ENCODE data around the gene MTMR4.
A peak's percentile ranks its signal among the peaks of the same experiment; 100 is the strongest.
"Not testable (repeated sequence)": the region's sequence is repeated elsewhere in the genome, so short reads cannot be mapped to it uniquely, and the experiment has no call there.

Gene MTMR4

GRCh38 chr17:58491510-58492045, 22.9 kb downstream of the MTMR4 start:
- no peak for TF ChIP-seq ZNF274 (IDR thresholded peaks at IDR 0.05; ENCODE audit: low read depth, low read length)

GRCh38 chr17:58488428-58488890, 26.0 kb downstream of the MTMR4 start:
- H3K4me3 ChIP-seq (ENCODE audit: low read length), result no peak overlapping the region
- no peak for TF ChIP-seq ZNF274 (IDR thresholded peaks at IDR 0.05; ENCODE audit: low read depth, low read length)

More at GRCh38 chr17:58491510-58492045, 22.9 kb downstream of the MTMR4 start:
- no peak overlapping the region for H3K4me3 ChIP-seq (ENCODE audit: low read length)

GRCh38 chr17:58487589-58488427, 26.6 kb downstream of the MTMR4 start, which contains the start of gene HSF5:
Gene HSF5, minus strand, starts transcription at chr17:58488408. Its CDS starts 134 bp downstream, at chr17:58488274.
- H3K4me3 ChIP-seq (ENCODE audit: low read length), result peak within 1 kb of the TSS; percentile 39; the same call in 1 of the 2 replicates

GRCh38 chr17:58484600-58484999, 29.8 kb downstream of the MTMR4 start:
- H3K4me3 ChIP-seq (ENCODE audit: low read length), result no peak overlapping the region
- no peak for TF ChIP-seq ZNF274 (IDR thresholded peaks at IDR 0.05; ENCODE audit: low read depth, low read length)

More at GRCh38 chr17:58487589-58488427, 26.6 kb downstream of the MTMR4 start, which contains the start of gene HSF5:
- no peak for TF ChIP-seq ZNF274 (IDR thresholded peaks at IDR 0.05; ENCODE audit: low read depth, low read length)

GRCh38 chr17:58481798-58482197, 32.6 kb downstream of the MTMR4 start:
- H3K4me3 ChIP-seq (ENCODE audit: low read length), result not testable (repeated sequence)

GRCh38 chr17:58480090-58480489, 34.3 kb downstream of the MTMR4 start:
- no peak overlapping the region for H3K4me3 ChIP-seq (ENCODE audit: low read length)
- no peak for TF ChIP-seq ZNF274 (IDR thresholded peaks at IDR 0.05; ENCODE audit: low read depth, low read length)

DNA sequence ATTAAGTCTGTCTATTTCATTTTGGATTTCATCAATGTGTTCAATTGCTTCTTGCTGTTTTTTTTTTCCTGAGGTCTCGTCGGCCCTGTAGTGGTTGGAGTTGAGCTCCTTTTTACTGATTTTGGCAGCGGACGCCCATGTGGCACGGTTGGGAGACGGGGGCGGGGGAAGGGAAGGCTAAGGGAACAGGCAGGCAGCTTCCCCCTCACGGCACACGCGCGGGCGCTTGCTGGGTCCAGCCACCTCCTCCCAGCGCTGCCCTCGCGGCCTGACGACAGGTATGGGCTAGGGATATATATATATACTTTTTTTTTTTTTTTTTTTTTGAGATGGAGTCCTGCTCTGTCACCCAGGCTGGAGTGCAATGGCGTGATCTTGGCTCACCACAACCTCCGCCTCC, 37.6 kb downstream of the MTMR4 start:
- no peak overlapping the region for H3K4me3 ChIP-seq (ENCODE audit: low read length)
- no peak for TF ChIP-seq ZNF274 (IDR thresholded peaks at IDR 0.05; ENCODE audit: low read depth, low read length)

DNA sequence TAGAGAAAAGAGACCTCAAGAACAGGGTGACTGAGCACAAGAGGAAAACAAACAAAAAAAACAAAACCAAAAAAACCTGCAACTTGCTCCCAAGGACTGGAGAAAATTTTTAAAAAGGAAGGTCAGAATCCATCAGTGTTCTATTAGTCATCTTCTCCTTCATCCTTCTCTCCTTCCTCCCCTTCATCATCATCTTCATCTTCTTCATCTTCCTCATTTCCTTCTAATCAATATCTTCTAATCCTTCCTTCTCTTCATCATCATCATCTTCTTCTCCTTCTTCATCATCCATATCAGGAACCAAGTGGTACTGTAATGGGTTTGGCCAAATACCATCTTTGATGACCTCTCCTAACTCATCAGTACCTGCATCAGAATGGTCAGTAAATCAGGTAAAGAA, 38.5 kb downstream of the MTMR4 start:
- no peak overlapping the region for H3K4me3 ChIP-seq (ENCODE audit: low read length)
- no peak for TF ChIP-seq ZNF274 (IDR thresholded peaks at IDR 0.05; ENCODE audit: low read depth, low read length)

GRCh38 chr17:58470356-58470755, 44.1 kb downstream of the MTMR4 start:
- H3K4me3 ChIP-seq (ENCODE audit: low read length), result no peak overlapping the region
- no peak for TF ChIP-seq ZNF274 (IDR thresholded peaks at IDR 0.05; ENCODE audit: low read depth, low read length)

DNA sequence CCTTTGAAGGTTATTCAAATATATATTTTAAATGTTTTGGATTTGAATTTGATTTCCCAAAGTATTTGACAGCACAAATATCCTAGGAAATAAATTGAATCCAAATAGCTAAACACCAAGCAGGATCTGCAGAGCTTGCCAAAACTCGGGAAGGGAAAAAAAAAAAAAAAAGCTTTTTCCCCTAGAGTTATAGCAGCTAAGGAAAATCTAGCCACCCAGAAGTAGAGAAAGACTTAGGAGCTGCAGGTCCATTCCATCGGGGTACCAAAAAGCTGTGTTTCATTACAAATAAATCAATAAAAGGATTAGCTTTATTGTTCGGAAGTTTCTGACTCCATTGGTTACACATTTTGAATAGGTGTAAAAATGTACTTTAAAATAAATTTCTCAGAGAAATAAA, 45.5 kb downstream of the MTMR4 start:
- no peak for TF ChIP-seq ZNF274 (IDR thresholded peaks at IDR 0.05; ENCODE audit: low read depth, low read length)
- no peak overlapping the region for H3K4me3 ChIP-seq (ENCODE audit: low read length)

DNA sequence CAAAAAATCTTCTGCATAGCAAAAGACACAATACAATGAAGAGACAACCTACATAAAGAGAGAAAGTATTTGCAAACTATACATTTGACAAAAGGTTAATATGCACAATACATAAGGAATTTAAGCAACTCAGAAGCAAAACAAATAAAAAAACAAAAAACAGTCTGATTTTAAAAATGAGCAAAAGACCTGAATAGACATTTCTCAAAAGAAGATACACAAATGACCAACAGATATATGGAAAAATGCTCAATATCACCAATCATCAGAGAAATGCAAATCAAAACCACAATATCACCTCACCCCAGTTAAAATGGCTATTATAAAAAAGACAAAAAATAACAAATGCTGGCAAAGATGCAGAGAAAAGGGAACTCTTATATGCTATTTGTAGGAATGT, 58.9 kb downstream of the MTMR4 start:
- no peak for TF ChIP-seq ZNF274 (IDR thresholded peaks at IDR 0.05; ENCODE audit: low read depth, low read length)
- no peak overlapping the region for H3K4me3 ChIP-seq (ENCODE audit: low read length)

DNA sequence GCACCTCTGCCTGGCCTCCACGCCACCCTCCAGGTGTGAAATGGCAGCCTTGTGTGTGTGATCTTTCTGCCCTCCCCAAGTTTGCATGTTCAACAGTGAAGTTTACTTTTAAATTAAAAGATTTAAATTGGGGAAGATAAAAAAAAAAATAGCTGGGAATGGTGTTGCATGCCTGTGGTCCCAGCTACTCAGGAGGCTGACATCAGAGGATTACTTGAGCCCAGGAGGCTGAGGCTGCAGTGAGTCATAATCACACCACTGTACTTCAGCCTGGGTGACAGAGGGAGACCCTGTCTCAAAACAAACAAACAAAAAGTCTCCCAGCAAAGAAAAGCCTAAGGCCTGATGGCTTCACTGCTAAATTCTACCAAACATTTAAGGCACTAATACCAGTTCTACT, 61.7 kb downstream of the MTMR4 start:
- H3K4me3 ChIP-seq (ENCODE audit: low read length), result no peak overlapping the region
- no peak for TF ChIP-seq ZNF274 (IDR thresholded peaks at IDR 0.05; ENCODE audit: low read depth, low read length)

DNA sequence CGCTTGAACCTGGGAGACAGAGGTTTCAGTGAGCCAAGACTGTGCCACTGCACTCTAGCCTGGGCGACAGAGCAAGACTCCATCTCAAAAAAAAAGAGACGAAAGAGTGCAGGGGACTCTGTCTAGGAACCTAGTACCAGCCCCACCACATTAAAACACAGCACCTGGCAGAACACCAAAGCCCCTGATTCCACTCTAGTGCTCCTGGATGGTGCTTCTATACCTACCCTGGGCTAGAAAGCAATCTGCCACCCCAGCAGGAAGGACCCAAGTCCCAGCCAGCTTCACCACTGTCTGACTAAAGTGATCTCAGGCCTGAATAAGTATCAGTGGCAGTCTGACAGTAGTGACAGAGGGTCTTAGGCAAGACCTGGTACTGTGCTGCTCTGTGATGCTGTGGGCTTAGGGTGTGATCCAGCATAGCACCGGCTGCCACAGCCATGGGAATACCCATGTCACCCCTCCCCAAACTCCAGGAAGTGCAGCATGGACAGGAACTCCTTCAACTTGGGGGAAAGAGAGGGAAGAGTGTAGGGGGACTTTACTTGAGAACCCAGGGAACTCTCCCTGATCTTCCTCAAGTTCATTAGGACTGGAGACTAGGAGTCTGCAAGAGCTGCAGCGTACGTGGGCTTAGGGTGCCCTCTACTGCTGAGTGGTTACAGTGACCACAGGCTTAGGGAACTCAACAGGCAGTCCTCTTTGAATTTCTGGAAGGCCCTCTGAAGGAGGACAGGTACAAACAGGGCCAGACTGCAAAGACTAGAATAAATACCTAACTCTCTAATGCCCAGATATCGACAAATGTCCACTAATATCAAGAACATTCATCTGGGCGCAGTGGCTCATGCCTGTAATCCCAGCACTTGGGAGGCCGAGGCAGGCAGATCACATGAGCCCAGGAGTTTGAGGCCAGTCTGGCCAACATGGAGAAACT, 67.1 kb downstream of the MTMR4 start:
- no peak overlapping the region for H3K4me3 ChIP-seq (ENCODE audit: low read length)
- TF ChIP-seq ZNF274 (IDR thresholded peaks at IDR 0.05; ENCODE audit: low read depth, low read length), result no peak

GRCh38 chr17:58446086-58446485, 68.4 kb downstream of the MTMR4 start:
- H3K4me3 ChIP-seq (ENCODE audit: low read length), result no peak overlapping the region
- TF ChIP-seq ZNF274 (IDR thresholded peaks at IDR 0.05; ENCODE audit: low read depth, low read length), result no peak
